Fibroblast of gingiva (primary cell): ENCODE results near the gene CERCAM.
"Not testable (repeated sequence)": the region's sequence is repeated elsewhere in the genome, so short reads cannot be mapped to it uniquely, and the experiment has no call there.

Experiments used
- DNase-seq: peaks from one replicate; pipeline ENCODE4 v3.0.0-alpha.2; 2011; ENCODE audit warnings: low read depth

The CERCAM gene

GRCh38 chr9:128393145-128393775 is 27.4 kb upstream of the CERCAM start:
- no peak for DNase-seq

- no peak for DNase-seq
Measured at GRCh38 chr9:128393970-128394369, 26.7 kb upstream of the CERCAM start.

GRCh38 chr9:128394379-128395168 is 26.1 kb upstream of the CERCAM start:
- DNase-seq, result no peak

- no peak for DNase-seq
Measured at GRCh38 chr9:128396970-128397613, 23.6 kb upstream of the CERCAM start.

GRCh38 chr9:128397831-128398230 is 22.8 kb upstream of the CERCAM start:
- no peak for DNase-seq

GRCh38 chr9:128399861-128400260 is 20.8 kb upstream of the CERCAM start:
- DNase-seq, result no peak

- DNase-seq, result no peak
Measured at GRCh38 chr9:128404560-128404959, 16.1 kb upstream of the CERCAM start.

- DNase-seq, result no peak
Measured at GRCh38 chr9:128405077-128405779, 15.4 kb upstream of the CERCAM start.

- no peak for DNase-seq
Measured at GRCh38 chr9:128405780-128406171, 14.9 kb upstream of the CERCAM start.

- no peak for DNase-seq
Measured at GRCh38 chr9:128406848-128407391, 13.7 kb upstream of the CERCAM start.

GRCh38 chr9:128408963-128409431 is 11.7 kb upstream of the CERCAM start:
- DNase-seq, result no peak

GRCh38 chr9:128409450-128409849 is 11.2 kb upstream of the CERCAM start:
- no peak for DNase-seq

- no peak for DNase-seq
Measured at GRCh38 chr9:128409978-128410377, 10.7 kb upstream of the CERCAM start.

GRCh38 chr9:128411364-128412119 is 9.1 kb upstream of the CERCAM start:
- no peak for DNase-seq

- no peak for DNase-seq
Measured at GRCh38 chr9:128412120-128412790, 8.4 kb upstream of the CERCAM start.

- DNase-seq, result not testable (repeated sequence)
Measured at GRCh38 chr9:128413728-128414127, 6.9 kb upstream of the CERCAM start.

GRCh38 chr9:128414461-128414860 is 6.2 kb upstream of the CERCAM start:
- DNase-seq, result no peak

- no peak for DNase-seq
Measured at GRCh38 chr9:128415281-128415680, 5.4 kb upstream of the CERCAM start.

- no peak for DNase-seq
Measured at GRCh38 chr9:128416014-128416413, 4.6 kb upstream of the CERCAM start.

- DNase-seq, result no peak
Measured at GRCh38 chr9:128416432-128417019, 4.1 kb upstream of the CERCAM start.
